IPS-18a (cell line): ENCODE measurements around the gene CDC42BPA.

Experiments
- H3K27ac ChIP-seq: one replicate; pipeline ENCODE4 v1.5.1; 2013; ENCODE audit warnings: low read length
- H3K27me3 ChIP-seq: one replicate; pipeline ENCODE4 v1.6.1; 2013; ENCODE audit warnings: mild to moderate bottlenecking, low read length; ENCODE audit not compliant: control insufficient read depth, insufficient read depth
- H3K36me3 ChIP-seq: one replicate; pipeline ENCODE4 v1.6.1; 2013; ENCODE audit warnings: low read depth, low read length; ENCODE audit not compliant: control insufficient read depth
- H3K4me1 ChIP-seq: one replicate; pipeline ENCODE4 v1.6.1; 2013; ENCODE audit warnings: low read depth, low read length; ENCODE audit not compliant: control insufficient read depth
- H3K4me3 ChIP-seq: one replicate; pipeline ENCODE4 v1.5.1; 2013; ENCODE audit warnings: low read length
- H3K9ac ChIP-seq: one replicate; pipeline ENCODE4 v1.6.1; 2013; ENCODE audit warnings: mild to moderate bottlenecking, low read length, moderate library complexity
- H3K9me3 ChIP-seq: one replicate; pipeline ENCODE4 v1.6.1; 2013; ENCODE audit warnings: low read depth, low read length; ENCODE audit not compliant: control insufficient read depth

Gene CDC42BPA

GRCh38 chr1:227065311-227065710 lies 253.0 kb downstream of the CDC42BPA start:
- Histone ChIP-seq H3K27me3 (no peaks in the 10 kb centered on the region), H3K9me3 (no peaks in the 10 kb centered on the region), H3K27ac (no peak overlapping the region), H3K4me3 (no peak overlapping the region), H3K36me3 (peaks cover 10% of the 10 kb centered on the region), H3K4me1 (no peaks in the 10 kb centered on the region), H3K9ac (no peak overlapping the region)

- H3K27me3 ChIP-seq: no peaks in the 10 kb centered on the region
- H3K36me3 ChIP-seq: peaks cover 3% of the 10 kb centered on the region
- no peak overlapping the region for H3K27ac ChIP-seq
These were observed 256.0 kb downstream of the CDC42BPA start for GRCh38 chr1:227062306-227062705.

GRCh38 chr1:227059076-227059475 lies 259.2 kb downstream of the CDC42BPA start:
- H3K36me3 ChIP-seq: peaks cover 3% of the 10 kb centered on the region
- H3K27ac ChIP-seq: no peak overlapping the region
- H3K27me3 ChIP-seq: no peaks in the 10 kb centered on the region
- H3K9ac ChIP-seq: no peak overlapping the region
- H3K4me3 ChIP-seq: no peak overlapping the region
- no peaks in the 10 kb centered on the region for H3K9me3 ChIP-seq
- no peaks in the 10 kb centered on the region for H3K4me1 ChIP-seq

More at GRCh38 chr1:227062306-227062705, 256.0 kb downstream of the CDC42BPA start:
- H3K4me1 ChIP-seq: no peaks in the 10 kb centered on the region
- no peak overlapping the region for H3K9ac ChIP-seq
- no peak overlapping the region for H3K4me3 ChIP-seq
- H3K9me3 ChIP-seq: no peaks in the 10 kb centered on the region

GRCh38 chr1:227058321-227058751 lies 260.0 kb downstream of the CDC42BPA start:
- no peak overlapping the region for H3K9ac ChIP-seq
- H3K27me3 ChIP-seq: no peaks in the 10 kb centered on the region
- no peak overlapping the region for H3K27ac ChIP-seq
- H3K4me3 ChIP-seq: no peak overlapping the region
- no peaks in the 10 kb centered on the region for H3K9me3 ChIP-seq
- peaks cover 3% of the 10 kb centered on the region for H3K36me3 ChIP-seq
- no peaks in the 10 kb centered on the region for H3K4me1 ChIP-seq

GRCh38 chr1:227049253-227049652 lies 269.0 kb downstream of the CDC42BPA start:
- no peaks in the 10 kb centered on the region for H3K4me1 ChIP-seq
- peaks cover 3% of the 10 kb centered on the region for H3K36me3 ChIP-seq
- H3K27me3 ChIP-seq: no peaks in the 10 kb centered on the region
- H3K27ac ChIP-seq: no peak overlapping the region
- H3K4me3 ChIP-seq: no peak overlapping the region
- no peaks in the 10 kb centered on the region for H3K9me3 ChIP-seq
- no peak overlapping the region for H3K9ac ChIP-seq

GRCh38 chr1:227043755-227044154 lies 274.5 kb downstream of the CDC42BPA start:
- H3K4me1 ChIP-seq: no peaks in the 10 kb centered on the region
- H3K9ac ChIP-seq: no peak overlapping the region
- H3K27me3 ChIP-seq: no peaks in the 10 kb centered on the region
- peaks cover 7% of the 10 kb centered on the region for H3K36me3 ChIP-seq
- H3K4me3 ChIP-seq: no peak overlapping the region
- no peaks in the 10 kb centered on the region for H3K9me3 ChIP-seq
- no peak overlapping the region for H3K27ac ChIP-seq

- no peaks in the 10 kb centered on the region for H3K4me1 ChIP-seq
- no peak overlapping the region for H3K9ac ChIP-seq
- no peaks in the 10 kb centered on the region for H3K27me3 ChIP-seq
- peaks cover 7% of the 10 kb centered on the region for H3K36me3 ChIP-seq
- H3K27ac ChIP-seq: no peak overlapping the region
- H3K9me3 ChIP-seq: no peaks in the 10 kb centered on the region
- H3K4me3 ChIP-seq: no peak overlapping the region
These were observed 276.0 kb downstream of the CDC42BPA start for GRCh38 chr1:227042292-227042691.

- no peak overlapping the region for H3K9ac ChIP-seq
- peaks cover 14% of the 10 kb centered on the region for H3K36me3 ChIP-seq
- no peak overlapping the region for H3K4me3 ChIP-seq
- H3K4me1 ChIP-seq: no peaks in the 10 kb centered on the region
- H3K27ac ChIP-seq: no peak overlapping the region
- H3K27me3 ChIP-seq: no peaks in the 10 kb centered on the region
- H3K9me3 ChIP-seq: no peaks in the 10 kb centered on the region
These were observed 279.9 kb downstream of the CDC42BPA start for GRCh38 chr1:227038401-227038800.

- no peak overlapping the region for H3K4me3 ChIP-seq
- no peak overlapping the region for H3K27ac ChIP-seq
- no peak overlapping the region for H3K9ac ChIP-seq
- peaks cover 17% of the 10 kb centered on the region for H3K36me3 ChIP-seq
- H3K27me3 ChIP-seq: no peaks in the 10 kb centered on the region
- peaks cover 6% of the 10 kb centered on the region for H3K4me1 ChIP-seq
- H3K9me3 ChIP-seq: no peaks in the 10 kb centered on the region
These were observed 281.2 kb downstream of the CDC42BPA start for GRCh38 chr1:227037121-227037520.

- peaks cover 20% of the 10 kb centered on the region for H3K36me3 ChIP-seq
- no peaks in the 10 kb centered on the region for H3K27me3 ChIP-seq
- no peak overlapping the region for H3K4me3 ChIP-seq
- no peak overlapping the region for H3K27ac ChIP-seq
- H3K9ac ChIP-seq: no peak overlapping the region
- no peaks in the 10 kb centered on the region for H3K9me3 ChIP-seq
- H3K4me1 ChIP-seq: peaks cover 7% of the 10 kb centered on the region
These were observed 283.0 kb downstream of the CDC42BPA start for GRCh38 chr1:227035316-227035715.

- no peaks in the 10 kb centered on the region for H3K9me3 ChIP-seq
- peaks cover 23% of the 10 kb centered on the region for H3K36me3 ChIP-seq
- H3K9ac ChIP-seq: no peak overlapping the region
- no peak overlapping the region for H3K27ac ChIP-seq
- no peak overlapping the region for H3K4me3 ChIP-seq
- H3K27me3 ChIP-seq: no peaks in the 10 kb centered on the region
- H3K4me1 ChIP-seq: peaks cover 7% of the 10 kb centered on the region
These were observed 284.4 kb downstream of the CDC42BPA start for GRCh38 chr1:227033880-227034279.

- Histone ChIP-seq H3K36me3 (peaks cover 32% of the 10 kb centered on the region), H3K27ac (no peak overlapping the region)
These were observed 285.9 kb downstream of the CDC42BPA start for GRCh38 chr1:227032396-227032795.

More at GRCh38 chr1:227032396-227032795, 285.9 kb downstream of the CDC42BPA start:
- H3K9me3 ChIP-seq: no peaks in the 10 kb centered on the region
- H3K4me3 ChIP-seq: no peak overlapping the region
- H3K9ac ChIP-seq: no peak overlapping the region
- H3K4me1 ChIP-seq: peaks cover 7% of the 10 kb centered on the region
- no peaks in the 10 kb centered on the region for H3K27me3 ChIP-seq
